HG03175 (cell line): ENCODE results near the gene C1orf122.
A peak's percentile ranks its signal among the peaks of the same experiment; 100 is the strongest.
"Not testable (repeated sequence)": the region's sequence is repeated elsewhere in the genome, so short reads cannot be mapped to it uniquely, and the experiment has no call there.

Experiments
- ATAC-seq: cut with Tn5 transposase; IDR thresholded peaks from one replicate; pipeline ENCODE4 v1.9.1; 2021; ENCODE audit warnings: mild to moderate bottlenecking, moderate library complexity; ENCODE audit not compliant: unreplicated experiment

The C1orf122 gene

DNA sequence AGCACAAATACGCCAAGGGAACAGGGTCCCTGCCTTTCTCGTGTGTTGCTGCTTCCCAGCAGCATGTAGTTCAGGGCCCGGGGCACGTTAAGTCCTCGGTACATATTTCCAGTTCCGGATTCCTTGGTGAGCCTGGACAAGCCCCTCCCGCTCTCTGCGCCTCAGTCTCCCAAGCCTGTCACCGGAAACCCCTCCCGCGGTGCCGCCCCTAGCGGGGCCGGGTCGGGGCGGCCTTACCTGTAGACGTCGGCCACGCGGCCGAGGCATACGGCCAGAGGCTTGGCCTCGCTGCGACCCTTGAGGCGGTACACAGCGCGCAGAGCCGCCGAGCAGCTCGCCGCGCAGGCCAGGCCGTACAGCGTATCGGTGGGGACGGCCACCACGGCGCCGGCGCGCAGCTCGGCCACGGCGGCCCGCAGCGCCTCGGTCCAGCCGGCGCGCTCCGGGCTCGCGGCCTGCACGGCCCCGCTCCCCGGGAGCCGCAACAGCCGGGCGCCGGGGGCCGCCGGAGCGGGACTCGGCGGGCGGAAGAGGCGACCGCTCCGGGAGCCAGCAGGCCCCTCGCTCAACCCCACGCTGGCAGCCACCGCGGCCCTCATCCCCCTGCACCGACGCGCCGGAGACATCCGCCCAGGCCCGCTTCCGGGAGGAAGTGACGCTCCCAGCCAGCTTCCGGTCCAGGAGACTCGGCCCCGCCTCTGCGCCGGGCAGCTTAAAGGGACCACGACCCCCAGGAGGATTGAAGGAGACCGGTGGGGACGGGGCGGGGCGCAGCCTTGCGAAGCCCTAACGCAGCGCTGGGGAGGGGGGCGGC, at the start of gene C1orf122, which contains the start of gene YRDC:
C1orf122 (plus strand) TSS at position 236 of the 814 bp plus-strand sequence. CDS start 615 bp downstream, outside the sequence.
YRDC (minus strand) TSS at position 654 of the 814 bp plus-strand sequence; CDS start at position 626, 28 bp downstream.
- peak; percentile 88 for ATAC-seq

DNA sequence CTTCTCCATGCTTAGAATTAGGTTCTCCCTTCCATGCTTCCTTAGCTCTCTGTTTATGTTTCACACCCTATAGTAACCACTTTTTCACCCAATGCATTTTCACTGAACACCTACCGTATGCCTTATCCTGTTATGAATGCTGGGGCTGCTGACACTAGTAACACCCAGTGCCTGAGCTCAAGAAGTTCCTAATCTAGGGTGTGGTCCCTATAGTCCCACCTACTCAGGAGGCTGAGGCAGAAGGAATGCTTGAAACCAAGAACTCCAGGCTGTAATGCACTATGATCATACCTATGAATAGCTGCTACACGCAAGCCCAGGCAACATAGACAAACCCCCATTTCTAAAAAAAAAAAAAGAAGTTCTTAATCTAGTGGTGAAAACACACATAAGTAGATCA, 48.1 kb upstream of the C1orf122 start:
- ATAC-seq = no peak

- ATAC-seq = no peak
These were observed 46.0 kb upstream of the C1orf122 start for GRCh38 chr1:37761416-37762095.

- ATAC-seq = no peak
These were observed 45.1 kb upstream of the C1orf122 start for GRCh38 chr1:37762516-37762915.

- ATAC-seq = no peak
These were observed 43.7 kb upstream of the C1orf122 start for GRCh38 chr1:37763791-37764413.

- no peak for ATAC-seq
These were observed 43.2 kb upstream of the C1orf122 start for GRCh38 chr1:37764414-37764825.

DNA sequence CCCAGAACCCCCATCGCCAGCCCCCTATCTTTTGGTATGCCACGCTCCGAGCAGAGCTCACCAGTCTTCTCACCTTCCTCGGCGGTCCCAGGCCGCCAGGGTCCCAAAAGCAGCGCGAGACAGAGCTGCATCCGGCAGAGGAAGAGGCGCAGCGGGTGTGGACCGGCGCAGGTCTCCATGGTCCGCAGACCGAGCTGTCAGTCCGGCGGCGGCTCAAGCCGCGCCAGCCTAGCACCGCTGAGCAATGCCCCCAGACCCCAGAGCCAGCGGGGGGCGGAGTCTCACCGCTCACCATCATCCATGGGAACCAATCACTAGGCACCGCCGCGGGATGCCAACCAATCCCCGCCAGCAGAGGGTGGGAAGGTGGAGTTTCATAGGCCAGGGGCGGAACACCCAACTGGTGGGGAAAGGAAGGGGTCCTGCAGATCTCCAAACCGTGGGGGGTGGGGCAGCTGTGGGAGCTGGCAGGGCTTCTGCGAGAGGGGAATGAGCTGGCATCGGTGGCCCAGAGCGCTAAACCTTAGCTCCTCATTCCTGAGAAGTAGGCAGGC, 42.6 kb upstream of the C1orf122 start, which contains the start of gene EPHA10:
EPHA10 (minus strand) TSS at position 233 of the 554 bp plus-strand sequence; CDS start at position 179, 54 bp downstream.
- ATAC-seq = no peak

- no peak for ATAC-seq
These were observed 41.5 kb upstream of the C1orf122 start for GRCh38 chr1:37765916-37766664.

GRCh38 chr1:37767488-37767887, 40.1 kb upstream of the C1orf122 start:
- no peak for ATAC-seq

DNA sequence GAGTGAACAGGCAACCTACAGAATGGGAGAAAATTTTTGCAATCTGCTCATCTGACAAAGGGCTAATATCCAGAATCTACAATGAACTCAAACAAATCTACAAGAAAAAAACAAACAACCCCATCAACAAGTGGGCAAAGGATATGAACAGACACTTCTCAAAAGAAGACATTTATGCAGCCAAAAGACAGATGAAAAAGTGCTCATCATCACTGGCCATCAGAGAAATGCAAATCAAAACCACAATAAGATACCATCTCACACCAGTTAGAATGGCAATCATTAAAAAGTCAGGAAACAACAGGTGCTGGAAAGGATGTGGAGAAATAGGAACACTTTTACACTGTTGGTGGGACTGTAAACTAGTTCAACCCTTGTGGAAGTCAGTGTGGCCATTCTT, 36.1 kb upstream of the C1orf122 start:
- ATAC-seq = not testable (repeated sequence)

DNA sequence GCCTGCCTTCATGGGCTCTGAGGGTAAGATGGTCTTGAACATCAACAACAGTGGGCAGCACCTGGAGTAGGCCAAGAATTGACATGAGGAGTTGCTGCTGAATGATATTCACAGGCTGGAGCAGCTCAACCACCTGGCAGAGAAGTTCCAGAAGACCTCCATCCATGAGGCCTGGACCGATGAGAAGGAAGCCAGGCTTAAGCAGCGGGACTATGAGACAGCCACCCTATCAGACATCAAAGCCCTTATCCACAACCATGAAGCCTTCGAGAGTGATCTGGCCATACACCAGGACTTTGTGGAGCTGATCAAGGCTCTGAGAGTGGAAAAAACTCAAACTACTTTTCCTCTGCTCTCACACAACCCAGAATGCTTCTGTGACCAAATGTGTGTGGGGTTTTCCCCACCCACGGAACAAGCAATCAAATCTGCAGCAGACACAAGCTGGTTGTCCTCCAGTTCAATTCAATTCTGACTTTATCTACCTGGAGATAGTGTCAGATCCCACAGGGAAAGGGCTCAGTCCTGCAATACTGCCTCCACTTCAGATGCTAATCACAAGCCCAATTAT, 30.6 kb upstream of the C1orf122 start:
- ATAC-seq = no peak

DNA sequence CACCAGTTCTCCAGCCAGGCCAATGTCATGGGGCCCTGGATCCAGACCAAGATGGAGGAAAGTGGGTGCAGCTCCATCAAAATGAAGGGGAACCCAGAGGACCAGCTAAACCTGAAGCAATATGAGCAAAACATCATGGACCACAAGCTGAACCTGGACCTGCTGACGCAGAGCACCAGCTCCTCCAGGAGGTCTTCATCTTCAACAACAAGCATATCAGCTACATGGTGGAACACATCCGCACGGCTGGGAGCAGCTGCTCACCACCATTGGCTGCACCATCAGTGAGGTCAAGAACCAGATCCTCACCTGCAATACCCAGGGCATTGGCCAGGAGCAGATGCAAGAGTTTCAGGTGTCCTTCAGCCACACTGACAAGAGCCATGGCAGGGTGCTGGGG, 28.9 kb upstream of the C1orf122 start:
- no peak for ATAC-seq

DNA sequence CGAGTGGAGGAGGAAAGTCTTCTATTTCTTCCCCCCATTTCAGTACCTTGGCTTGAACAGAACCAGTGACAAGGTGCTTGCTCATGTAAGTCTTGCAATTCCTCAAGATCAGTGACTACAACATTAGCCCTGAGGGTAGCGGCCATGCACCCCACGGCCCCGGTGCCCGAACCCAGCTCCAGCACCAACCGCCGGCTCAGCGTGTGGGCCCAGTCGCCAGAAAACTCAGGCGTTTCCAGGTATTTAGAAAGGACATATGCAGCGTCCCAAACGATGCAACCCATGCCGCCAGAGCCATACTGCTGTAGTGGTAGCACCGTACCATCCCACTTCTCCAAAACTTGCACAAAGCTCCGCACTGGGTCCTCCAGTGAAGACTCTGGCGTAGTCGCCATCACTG, 25.1 kb upstream of the C1orf122 start:
- no peak for ATAC-seq

DNA sequence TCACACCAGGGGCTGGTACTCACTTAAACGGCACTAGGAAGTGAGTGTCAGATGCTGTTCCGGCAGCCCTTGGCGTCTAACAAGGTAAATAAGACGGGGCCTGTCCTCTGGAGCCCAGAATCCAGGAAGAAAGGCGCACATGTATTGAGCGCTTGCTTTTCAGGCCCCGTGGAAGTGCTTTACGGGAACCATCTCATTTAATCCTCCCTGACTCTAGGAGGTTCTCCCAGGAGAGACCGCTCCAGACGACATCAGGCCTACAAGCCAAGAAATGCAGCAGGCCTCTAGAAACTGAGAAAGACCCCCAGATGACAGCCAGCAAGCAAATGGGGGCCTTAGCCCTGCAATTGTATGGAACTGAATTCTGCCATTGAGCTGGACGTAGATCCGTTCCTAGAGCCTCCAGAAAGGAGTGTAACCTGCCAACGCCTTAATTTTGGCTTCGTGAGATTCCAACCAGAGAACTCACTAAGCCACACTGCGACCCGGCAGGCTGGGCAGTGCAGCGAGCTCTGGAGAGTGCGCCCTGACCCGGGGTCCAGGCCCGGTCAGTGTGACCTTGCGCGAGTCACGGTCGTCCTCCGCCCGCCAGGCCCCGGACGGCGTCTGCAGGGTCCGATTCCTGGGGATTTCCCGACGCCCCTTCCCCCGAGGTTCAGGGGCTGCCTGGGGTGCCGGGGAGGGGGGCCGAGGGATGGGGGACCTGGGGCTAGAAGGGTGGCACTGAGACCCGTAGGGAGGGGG, 14.5 kb upstream of the C1orf122 start:
- ATAC-seq = no peak

- peak; percentile 72 for ATAC-seq
These were observed 13.7 kb upstream of the C1orf122 start, which contains the start of gene MANEAL for GRCh38 chr1:37793773-37794371. Gene MANEAL, plus strand, starts transcription at chr1:37793847. Its CDS starts 336 bp downstream, at chr1:37794183.

GRCh38 chr1:37794372-37795339, 12.9 kb upstream of the C1orf122 start:
- peak; percentile 39 for ATAC-seq

GRCh38 chr1:37795340-37796125, 12.1 kb upstream of the C1orf122 start:
- no peak for ATAC-seq
